Measurements from ENCODE around the gene SPOCK1. TPM values are rescaled to one million over a fixed set of nuclear protein-coding genes. Genes with fewer than 3 reads are reported as not detected.

SPOCK1 gene
- total and polyA plus RNA-seq, 2 of the 4 experiments (the other 2 are of a cell fraction): 5.0 to 20.3 TPM

DNA sequence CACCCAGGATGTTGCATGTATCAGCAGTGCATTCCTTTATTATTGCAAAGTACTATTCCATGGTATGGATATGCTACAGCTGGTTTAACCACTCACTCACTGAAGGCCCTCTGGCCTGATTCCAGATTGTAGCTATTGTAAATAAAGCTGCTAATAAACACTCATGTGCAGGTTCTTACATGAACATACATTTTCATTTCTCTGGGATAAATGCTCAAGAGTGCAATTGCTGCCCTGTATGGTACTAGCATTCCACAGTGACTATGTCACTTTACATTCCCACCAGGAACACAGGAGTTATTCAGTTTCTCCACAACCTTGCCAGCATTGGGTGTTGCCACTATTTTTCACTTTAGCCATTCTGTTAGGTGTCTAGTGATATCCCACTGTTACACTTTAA, 267.6 kb downstream of the SPOCK1 start:
- Histone ChIP-seq H3K79me1 (ENCODE audit: low read depth in 1 of 2, low read length in 2 of 2) (no peaks in the 10 kb centered on the region), H3K4ac (ENCODE audit: low read depth, low read length) (no peak overlapping the region), H3K9ac (ENCODE audit: low read depth, low read length) (no peak overlapping the region), H2BK120ac (ENCODE audit: low read depth, low read length) (no peak overlapping the region), H3K27ac (ENCODE audit: insufficient read depth, low read length) (no peak overlapping the region), H4K8ac (ENCODE audit: low read depth in 2 of 2, low read length in 2 of 2) (no peak overlapping the region), H4K5ac (ENCODE audit: low read depth, low read length) (no peak overlapping the region), H4K91ac (ENCODE audit: insufficient read depth, low read depth, low read length) (no peak overlapping the region), H3K4me3 (ENCODE audit: insufficient read depth, low read depth, low read length) (no peak overlapping the region), H3K23ac (ENCODE audit: low read depth, low read length) (no peak overlapping the region), H3K14ac (replicated peaks; ENCODE audit: low read depth, low read length) (no peak overlapping the region), H3K9me3 (ENCODE audit: control insufficient read depth, insufficient read depth, low read length) (no peaks in the 10 kb centered on the region), H2AK5ac (ENCODE audit: low read depth, low read length) (no peak overlapping the region), H3K56ac (ENCODE audit: extremely low read depth, insufficient read depth, low read length) (no peak overlapping the region), H2BK20ac (ENCODE audit: low read depth, low read length) (no peak overlapping the region), H2BK5ac (ENCODE audit: low read depth, low read length, poor library complexity, severe bottlenecking) (no peak overlapping the region), H3K9me1 (ENCODE audit: insufficient read depth, low read length) (no peaks in the 10 kb centered on the region), H3K27me3 (ENCODE audit: control insufficient read depth, insufficient read depth, low read length) (no peaks in the 10 kb centered on the region; the same call in 1 of the 2 replicates), H3K36me3 (ENCODE audit: control insufficient read depth, insufficient read depth, low read length) (no peaks in the 10 kb centered on the region), H3K18ac (ENCODE audit: low read depth, low read length) (no peak overlapping the region), H2BK15ac (ENCODE audit: low read depth, low read length) (no peak overlapping the region), H2AK9ac (replicated peaks; ENCODE audit: low read depth, low read length, poor library complexity) (no peak overlapping the region), H3K4me1 (ENCODE audit: control insufficient read depth, insufficient read depth, low read length) (no peaks in the 10 kb centered on the region), H4K20me1 (ENCODE audit: insufficient read depth, low read length) (no peaks in the 10 kb centered on the region), H2AFZ (replicated peaks; ENCODE audit: low read length, poor library complexity) (no peak overlapping the region), H3K4me2 (ENCODE audit: low read depth, low read length) (no peak overlapping the region)
- dilution Hi-C loops (cut with HindIII; ENCODE audit: low sequenced_read_pairs, unreplicated experiment): no loop called here
- peak; percentile 21 for DNase-seq
- no peak for ATAC-seq (ENCODE audit: low read depth)
- ChIA-PET POLR2A (ENCODE audit: unreplicated experiment) (no interaction called here), CTCF (interaction anchor here (0.7 kb wide), 1 partner anchor 15 kb away, joined by 3 read pairs; no protein-coding TSS in a partner anchor)
- no peak for TF ChIP-seq RAD21 (IDR thresholded peaks at IDR 0.05; ENCODE audit: low read length)
- TF ChIP-seq RFX5 (IDR thresholded peaks at IDR 0.05; ENCODE audit: low read depth, low read length): no peak
- no peak for TF ChIP-seq BHLHE40 (IDR thresholded peaks at IDR 0.05; ENCODE audit: low read depth, low read length)
- no peak for TF ChIP-seq MAFK (IDR thresholded peaks at IDR 0.05; ENCODE audit: low read depth, low read length)
- BruUV-seq (replicated peaks): no TSS peak
- in situ Hi-C loops (cut with MboI; ENCODE audit: low sequenced_read_pairs): no loop called here
- intact Hi-C loops (cut with micrococcal nuclease): no loop called here

All from IMR-90 (cell line).